Endothelial cell of umbilical vein (primary cell): ENCODE results near the gene CDT1.

Experiments
- POLR2A ChIP-seq: IDR thresholded peaks from 2 replicates; pipeline ENCODE4 v1.6.1; 2012; ENCODE audit warnings: low read depth, mild to moderate bottlenecking, control low read depth, low read length
- TF ChIP-seq, protein P1 (sequence below), 2 donors: IDR thresholded peaks; 1 replicate in 1 of 2; 2 replicates in 1 of 2; pipeline ENCODE4 v1.5.1; 2011; ENCODE audit warnings: low read length in 2 of 2, mild to moderate bottlenecking in 2 of 2, moderate library complexity in 2 of 2, control low read depth in 1 of 2, inconsistent platforms in 1 of 2, low read depth in 1 of 2; ENCODE audit not compliant: insufficient read depth in 1 of 2; ENCODE audit errors: extremely low read depth in 1 of 2

- TF ChIP-seq, protein P1, sequence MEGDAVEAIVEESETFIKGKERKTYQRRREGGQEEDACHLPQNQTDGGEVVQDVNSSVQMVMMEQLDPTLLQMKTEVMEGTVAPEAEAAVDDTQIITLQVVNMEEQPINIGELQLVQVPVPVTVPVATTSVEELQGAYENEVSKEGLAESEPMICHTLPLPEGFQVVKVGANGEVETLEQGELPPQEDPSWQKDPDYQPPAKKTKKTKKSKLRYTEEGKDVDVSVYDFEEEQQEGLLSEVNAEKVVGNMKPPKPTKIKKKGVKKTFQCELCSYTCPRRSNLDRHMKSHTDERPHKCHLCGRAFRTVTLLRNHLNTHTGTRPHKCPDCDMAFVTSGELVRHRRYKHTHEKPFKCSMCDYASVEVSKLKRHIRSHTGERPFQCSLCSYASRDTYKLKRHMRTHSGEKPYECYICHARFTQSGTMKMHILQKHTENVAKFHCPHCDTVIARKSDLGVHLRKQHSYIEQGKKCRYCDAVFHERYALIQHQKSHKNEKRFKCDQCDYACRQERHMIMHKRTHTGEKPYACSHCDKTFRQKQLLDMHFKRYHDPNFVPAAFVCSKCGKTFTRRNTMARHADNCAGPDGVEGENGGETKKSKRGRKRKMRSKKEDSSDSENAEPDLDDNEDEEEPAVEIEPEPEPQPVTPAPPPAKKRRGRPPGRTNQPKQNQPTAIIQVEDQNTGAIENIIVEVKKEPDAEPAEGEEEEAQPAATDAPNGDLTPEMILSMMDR (IDR thresholded peaks at IDR 0.05; ENCODE audit: extremely low read depth in 1 of 2, insufficient read depth in 1 of 2, low read depth in 1 of 2, low read length in 2 of 2) = no peak
- TF ChIP-seq POLR2A = no peak
Measured at GRCh38 chr16:88839026-88839529, 35.5 kb downstream of the CDT1 start.
